ENCODE results near the gene ENOX1. TPM values are rescaled to one million over a fixed set of nuclear protein-coding genes. Genes with fewer than 3 reads are reported as not detected.

Gene ENOX1
- total and polyA plus RNA-seq, 9 of the 15 experiments (the other 6 are each of a cell fraction or from before 2014, with no cell fraction given), result not detected

DNA sequence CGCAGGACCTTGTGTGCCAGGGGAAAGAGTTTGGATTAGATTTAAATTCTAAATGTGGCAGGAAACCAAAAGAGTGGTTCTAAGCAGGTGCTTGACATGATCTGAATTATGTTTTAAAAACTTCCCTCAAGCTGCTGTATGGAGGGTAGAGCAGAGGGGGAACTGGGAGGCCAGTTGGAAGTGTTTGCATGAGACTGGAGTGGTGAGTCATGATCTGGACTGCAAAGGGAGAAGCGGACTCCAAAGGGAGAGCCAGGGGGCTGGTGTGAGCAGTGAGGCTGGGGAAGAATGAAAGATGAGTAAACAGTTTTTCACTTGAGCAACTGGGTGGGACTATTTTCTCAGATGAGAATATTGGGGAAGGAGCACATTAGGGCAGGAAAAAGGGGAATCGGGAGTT, 557.3 kb downstream of the ENOX1 start:
- no peak overlapping the region for H3K4me3 ChIP-seq
- no peaks in the 10 kb centered on the region for H4K20me1 ChIP-seq (replicated peaks; ENCODE audit: control insufficient read depth, insufficient read depth, low read length)
- H3K4me1 ChIP-seq (replicated peaks in 1 of 2; ENCODE audit: control insufficient read depth in 2 of 2, insufficient read depth in 2 of 2, low read length in 2 of 2), result no peaks in the 10 kb centered on the region
- TF ChIP-seq ZNF41 (CRISPR knock-in tag; conservative IDR thresholded peaks at IDR 0.05), result no peak
- no peak overlapping the region for H3K9ac ChIP-seq (ENCODE audit: insufficient read depth in 1 of 2, low read depth in 2 of 2, low read length in 2 of 2)
- intact Hi-C loops (cut with micrococcal nuclease), result no loop called here
- H3K9me1 ChIP-seq (ENCODE audit: control insufficient read depth, insufficient read depth, low read length), result no peaks in the 10 kb centered on the region
- WGBS (ENCODE audit: insufficient coverage, low coverage, missing lambda C conversion rate), result 0% methylated on average over 2 of the region's 3 CpGs
- no peak overlapping the region for H2AFZ ChIP-seq (ENCODE audit: low read depth, low read length)
- CTCF ChIA-PET (ENCODE audit: low intra/inter-chr PET ratio), result no interaction called here
- FAIRE-seq (no peak), DNase-seq (ENCODE audit: extremely low read depth in 1 of 4, low spot score in 3 of 4) (no peak), ATAC-seq (no peak)
- H3K36me3 ChIP-seq (ENCODE audit: control insufficient read depth, insufficient read depth, low read length), result no peaks in the 10 kb centered on the region
- H3K4me2 ChIP-seq (ENCODE audit: insufficient read depth, low read length), result no peak overlapping the region
- in situ Hi-C loops (cut with MboI), result no loop called here
- no peaks in the 10 kb centered on the region for H3K9me3 ChIP-seq (replicated peaks; ENCODE audit: control insufficient read depth, insufficient read depth, low read depth, low read length)
- BruUV-seq (replicated peaks), result no TSS peak
- H3K27me3 ChIP-seq (ENCODE audit: control insufficient read depth in 2 of 2, insufficient read depth in 2 of 2, low read length in 2 of 2), result no peaks in the 10 kb centered on the region
- POLR2A ChIA-PET, result no interaction called here
- no peaks in the 10 kb centered on the region for H3K79me2 ChIP-seq (ENCODE audit: control insufficient read depth, insufficient read depth, low read length)
- H3K27ac ChIP-seq (ENCODE audit: extremely low read depth, low read depth, low read length), result no peak overlapping the region

DNA sequence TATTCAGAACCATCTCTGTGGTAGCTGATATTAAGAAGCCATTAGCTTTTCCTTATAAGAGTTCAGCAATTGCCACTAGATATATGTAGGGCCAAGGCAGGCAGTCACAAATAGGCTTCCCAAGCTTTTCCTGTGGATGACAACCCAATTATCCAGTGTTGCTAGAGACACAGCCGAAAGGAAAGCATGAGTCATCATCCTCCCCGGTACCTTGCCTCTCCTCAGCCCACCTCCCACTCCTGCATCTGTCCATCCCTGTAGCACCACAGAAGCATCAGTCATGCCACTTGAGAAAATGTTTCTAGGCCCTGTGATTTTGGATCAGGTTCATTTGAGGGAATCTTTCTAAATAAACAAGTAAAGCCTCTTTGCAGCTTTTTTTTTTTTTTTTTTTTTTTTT, 559.1 kb downstream of the ENOX1 start:
- FAIRE-seq (no peak), ATAC-seq (no peak), DNase-seq (ENCODE audit: extremely low read depth in 1 of 4, low spot score in 3 of 4) (peak in 2 of 4 experiments; percentile 2 to 5)
- no peaks in the 10 kb centered on the region for H3K9me3 ChIP-seq (replicated peaks; ENCODE audit: control insufficient read depth, insufficient read depth, low read depth, low read length)
- no peaks in the 10 kb centered on the region for H3K36me3 ChIP-seq (ENCODE audit: control insufficient read depth, insufficient read depth, low read length)
- H3K79me2 ChIP-seq (ENCODE audit: control insufficient read depth, insufficient read depth, low read length), result no peaks in the 10 kb centered on the region
- no peak overlapping the region for H3K4me3 ChIP-seq
- H2AFZ ChIP-seq (ENCODE audit: low read depth, low read length), result no peak overlapping the region
- H3K4me2 ChIP-seq (ENCODE audit: insufficient read depth, low read length), result no peak overlapping the region
- H3K27me3 ChIP-seq (ENCODE audit: control insufficient read depth in 2 of 2, insufficient read depth in 2 of 2, low read length in 2 of 2), result no peaks in the 10 kb centered on the region
- in situ Hi-C loops (cut with MboI) (no loop called here), intact Hi-C loops (cut with micrococcal nuclease) (no loop called here)
- H3K4me1 ChIP-seq (replicated peaks in 1 of 2; ENCODE audit: control insufficient read depth in 2 of 2, insufficient read depth in 2 of 2, low read length in 2 of 2), result no peaks in the 10 kb centered on the region
- no peak overlapping the region for H3K27ac ChIP-seq (ENCODE audit: extremely low read depth, low read depth, low read length)
- ChIA-PET CTCF (ENCODE audit: low intra/inter-chr PET ratio) (no interaction called here), POLR2A (no interaction called here)
- no peak overlapping the region for H3K9ac ChIP-seq (ENCODE audit: insufficient read depth in 1 of 2, low read depth in 2 of 2, low read length in 2 of 2)
- BruUV-seq (replicated peaks), result no TSS peak
- H3K9me1 ChIP-seq (ENCODE audit: control insufficient read depth, insufficient read depth, low read length), result no peaks in the 10 kb centered on the region
- H4K20me1 ChIP-seq (replicated peaks; ENCODE audit: control insufficient read depth, insufficient read depth, low read length), result no peaks in the 10 kb centered on the region
- WGBS (ENCODE audit: insufficient coverage, low coverage, missing lambda C conversion rate), result 6% methylated on average over 2 of the region's 2 CpGs
- TF ChIP-seq, protein P1, sequence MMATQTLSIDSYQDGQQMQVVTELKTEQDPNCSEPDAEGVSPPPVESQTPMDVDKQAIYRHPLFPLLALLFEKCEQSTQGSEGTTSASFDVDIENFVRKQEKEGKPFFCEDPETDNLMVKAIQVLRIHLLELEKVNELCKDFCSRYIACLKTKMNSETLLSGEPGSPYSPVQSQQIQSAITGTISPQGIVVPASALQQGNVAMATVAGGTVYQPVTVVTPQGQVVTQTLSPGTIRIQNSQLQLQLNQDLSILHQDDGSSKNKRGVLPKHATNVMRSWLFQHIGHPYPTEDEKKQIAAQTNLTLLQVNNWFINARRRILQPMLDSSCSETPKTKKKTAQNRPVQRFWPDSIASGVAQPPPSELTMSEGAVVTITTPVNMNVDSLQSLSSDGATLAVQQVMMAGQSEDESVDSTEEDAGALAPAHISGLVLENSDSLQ (IDR thresholded peaks at IDR 0.05), result no peak
- TF ChIP-seq SMARCA4 (IDR thresholded peaks at IDR 0.05) (no peak), HOXB6 (CRISPR knock-in tag; IDR thresholded peaks at IDR 0.05; ENCODE audit: borderline replicate concordance) (no peak), ZNF23 (CRISPR knock-in tag; IDR thresholded peaks at IDR 0.05) (no peak), CREB1 (IDR thresholded peaks at IDR 0.05) (no peak), CREB1 (CRISPR knock-in tag; IDR thresholded peaks at IDR 0.05) (no peak)
